Activated T-cell treated with anti-CD3 and anti-CD28 coated beads for 4 hours (primary cell): ENCODE data around the gene ZC3H18.
"Not testable (repeated sequence)": the region's sequence is repeated elsewhere in the genome, so short reads cannot be mapped to it uniquely, and the experiment has no call there.

Source experiments
- DNase-seq: peaks from one replicate; pipeline ENCODE4 v3.0.0-alpha.2; 2020

Gene ZC3H18

DNA sequence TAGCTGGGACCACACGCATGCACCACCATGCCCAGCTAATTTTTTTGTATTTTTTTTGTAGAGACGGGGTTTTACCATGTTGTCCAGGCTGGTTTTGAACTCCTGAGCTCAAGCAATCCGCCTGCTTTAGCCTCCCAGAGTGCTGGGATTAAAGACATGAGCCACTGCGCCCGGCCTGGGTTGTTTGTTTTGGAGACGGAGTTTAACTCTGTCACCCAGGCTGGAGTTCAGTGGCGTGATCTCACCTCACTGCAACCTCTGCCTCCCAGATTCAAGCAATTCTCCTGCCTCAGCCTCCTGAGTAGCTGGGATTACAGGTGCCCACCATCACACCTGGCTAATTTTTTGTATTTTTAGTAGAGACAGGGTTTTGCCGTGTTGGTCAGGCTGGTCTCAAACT, 39.2 kb downstream of the ZC3H18 start:
- not testable (repeated sequence) for DNase-seq

DNA sequence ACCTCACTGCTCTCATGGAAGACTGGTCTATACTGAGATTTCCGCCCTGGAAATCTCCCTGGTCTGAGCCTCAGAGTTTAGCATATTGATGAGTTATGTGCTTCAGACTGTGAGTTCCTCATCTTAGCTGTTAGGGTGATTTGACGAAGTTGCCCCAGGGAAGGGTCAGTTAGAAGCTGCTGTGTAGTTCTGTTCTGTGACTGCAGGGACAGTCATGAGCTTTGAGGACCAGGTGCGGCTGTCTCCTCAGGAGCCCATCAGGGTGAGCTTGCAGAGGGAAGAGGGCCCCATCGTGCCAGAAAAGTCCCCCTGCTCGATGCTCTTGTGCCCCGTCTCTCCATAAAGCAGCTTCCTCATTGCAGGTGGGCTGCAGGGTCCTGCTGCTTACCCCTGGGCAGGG, 39.9 kb downstream of the ZC3H18 start:
- no peak for DNase-seq

DNA sequence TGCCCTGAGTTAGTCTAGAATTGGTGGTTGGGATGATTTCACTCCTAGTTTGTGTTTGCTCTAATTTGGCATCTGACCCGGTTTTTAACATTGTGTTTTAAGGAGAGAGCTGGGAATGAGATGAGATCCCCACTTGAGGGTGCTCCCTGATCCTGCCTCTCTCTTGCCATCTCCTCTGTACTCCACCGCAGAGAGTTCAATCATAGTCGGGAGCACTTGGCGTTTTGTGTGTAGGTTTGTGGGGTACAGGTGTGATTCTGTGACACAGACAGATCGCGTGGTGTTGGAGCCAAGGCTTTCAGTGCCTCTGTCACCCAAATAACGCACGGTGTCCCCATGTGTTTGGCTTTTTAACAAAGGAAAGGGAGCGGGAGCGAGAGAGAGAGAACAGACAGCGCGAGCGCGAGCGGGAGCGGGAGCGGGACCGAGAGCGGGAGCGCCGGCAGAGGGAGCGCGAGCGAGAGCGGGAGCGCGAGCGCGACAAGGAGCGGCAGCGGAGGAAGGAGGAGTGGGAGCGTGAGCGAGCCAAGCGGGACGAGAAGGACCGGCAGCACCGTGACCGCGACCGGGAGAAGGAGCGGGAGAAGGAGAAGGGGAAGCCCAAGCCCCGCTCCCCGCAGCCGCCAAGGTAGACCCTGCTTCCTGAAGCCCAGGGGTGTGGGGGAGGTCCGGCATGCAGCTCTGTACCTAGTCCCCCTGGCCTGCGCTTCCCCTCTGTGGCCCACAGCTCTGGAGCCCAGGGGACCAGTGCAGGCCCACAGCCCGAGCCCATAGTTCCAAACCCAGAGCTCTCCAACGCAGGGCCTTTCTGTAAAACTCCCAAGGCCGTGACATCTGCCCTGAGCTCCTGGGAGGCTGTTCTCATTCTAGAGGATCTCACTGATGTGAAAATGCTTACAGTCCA, 41.0 kb downstream of the ZC3H18 start:
- no peak for DNase-seq

DNA sequence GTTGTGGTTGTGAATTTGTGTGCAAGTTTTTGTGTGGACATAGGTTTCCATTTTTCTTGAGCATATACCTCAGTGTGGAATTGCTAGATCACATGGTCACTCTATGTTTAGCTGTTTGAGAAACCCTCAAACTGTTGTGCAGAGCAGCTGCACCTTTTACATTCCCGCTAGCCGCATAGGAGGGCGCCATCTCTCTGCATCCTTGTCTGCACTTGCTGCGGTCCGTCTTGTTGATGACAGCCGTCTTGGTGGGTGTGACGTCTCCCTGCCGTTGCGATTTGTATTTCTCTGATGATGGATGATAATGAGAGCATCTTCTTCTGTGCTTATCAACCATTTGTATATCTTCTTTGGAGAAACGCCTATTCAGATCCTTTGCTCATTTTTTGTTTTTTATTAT, 43.1 kb downstream of the ZC3H18 start:
- no peak for DNase-seq

DNA sequence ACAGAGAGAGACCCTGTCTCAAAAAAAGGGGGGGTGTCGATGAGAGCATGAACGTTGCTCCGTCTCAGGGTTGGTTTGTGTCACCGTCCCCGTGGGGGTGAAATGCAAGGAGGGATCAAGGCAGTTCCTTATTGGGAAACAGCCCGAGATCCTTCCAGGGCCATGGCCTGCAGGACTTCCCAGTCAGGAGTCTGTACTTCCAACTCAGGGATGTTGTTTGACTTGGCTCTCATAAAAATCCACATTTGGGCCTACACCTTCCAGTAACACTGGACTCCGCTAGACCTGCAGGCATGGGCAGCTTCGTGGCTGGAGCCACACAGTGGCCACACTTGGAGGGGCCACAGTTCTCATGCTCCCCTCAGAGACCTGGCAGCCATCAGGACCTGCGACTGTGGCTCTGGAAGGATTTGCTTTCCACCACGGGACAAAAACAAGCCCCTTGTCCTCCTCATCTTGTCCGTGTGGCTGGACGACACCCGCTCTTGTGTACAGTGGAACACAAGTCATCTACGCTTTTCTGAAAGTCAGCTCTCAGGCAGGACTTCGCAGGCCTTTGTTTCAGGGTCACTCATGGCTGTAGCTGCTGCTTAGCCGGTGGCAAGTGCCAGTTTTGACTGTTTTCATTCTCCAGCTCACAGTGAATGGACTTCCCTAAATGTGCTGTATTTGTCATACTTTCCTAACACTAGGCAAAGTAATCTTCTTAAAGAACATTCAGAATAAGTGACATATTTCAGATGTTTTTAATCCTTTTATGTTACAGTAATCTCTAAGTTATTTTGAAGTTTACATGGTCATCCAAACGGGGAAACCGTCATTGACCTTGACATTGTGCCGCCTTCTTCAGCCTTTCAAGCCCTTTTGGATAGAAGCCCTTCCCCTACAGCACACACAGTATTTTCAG, 44.0 kb downstream of the ZC3H18 start:
- DNase-seq = no peak

DNA sequence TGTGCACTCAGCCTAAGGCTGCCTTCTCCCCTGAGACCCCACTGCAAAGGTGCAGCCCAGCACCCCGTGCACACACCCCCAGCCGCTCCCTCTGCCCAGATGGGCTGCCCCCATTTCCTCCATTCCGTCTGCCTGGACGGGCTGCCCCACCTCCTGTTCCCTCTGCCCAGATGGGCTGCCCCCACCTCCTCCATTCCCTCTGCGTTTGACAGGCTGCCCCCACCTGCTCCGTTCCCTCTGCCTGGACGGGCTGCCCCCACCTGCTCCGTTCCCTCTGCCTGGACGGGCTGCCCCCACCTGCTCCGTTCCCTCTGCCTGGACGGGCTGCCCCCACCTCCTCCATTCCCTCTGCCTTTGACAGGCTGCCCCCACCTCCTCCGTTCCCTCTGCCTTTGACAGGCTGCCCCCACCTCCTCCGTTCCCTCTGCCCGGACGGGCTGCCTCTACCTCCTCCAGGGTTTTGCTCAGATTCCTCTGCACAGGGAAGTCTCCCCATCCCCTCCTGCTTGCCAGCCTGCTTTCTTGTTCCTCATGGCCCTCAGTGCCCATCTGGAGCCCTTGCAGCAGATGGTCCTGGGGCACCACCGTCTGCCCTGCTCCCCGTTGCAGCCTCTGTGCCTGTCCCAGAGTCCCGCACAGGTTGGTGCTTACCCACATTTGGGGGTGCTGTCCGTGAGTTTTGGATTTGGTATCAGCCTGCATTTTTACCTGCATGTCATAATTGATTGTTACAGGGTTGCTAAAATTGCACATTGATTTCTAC, 44.8 kb downstream of the ZC3H18 start:
- no peak for DNase-seq

DNA sequence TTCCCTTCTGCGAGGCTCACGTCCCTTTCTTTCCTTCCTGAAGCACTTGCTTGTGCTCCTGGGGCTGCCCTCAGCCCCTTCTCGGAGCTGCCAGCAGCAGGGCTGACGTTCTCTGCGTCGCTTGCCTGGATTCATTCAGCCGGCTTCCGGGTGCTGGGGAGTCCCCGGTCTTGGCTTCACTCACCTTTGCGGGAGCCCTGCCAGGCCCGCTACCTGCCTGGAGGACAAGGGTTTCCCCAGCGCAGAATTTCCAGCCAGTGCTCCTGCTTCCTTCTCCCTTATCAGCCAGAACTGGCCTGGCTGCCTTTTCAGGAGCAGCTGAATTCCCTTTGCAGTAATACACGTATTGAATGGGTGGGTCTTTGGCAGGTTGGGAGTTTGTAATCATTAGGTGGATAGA, 46.1 kb downstream of the ZC3H18 start:
- DNase-seq = no peak

DNA sequence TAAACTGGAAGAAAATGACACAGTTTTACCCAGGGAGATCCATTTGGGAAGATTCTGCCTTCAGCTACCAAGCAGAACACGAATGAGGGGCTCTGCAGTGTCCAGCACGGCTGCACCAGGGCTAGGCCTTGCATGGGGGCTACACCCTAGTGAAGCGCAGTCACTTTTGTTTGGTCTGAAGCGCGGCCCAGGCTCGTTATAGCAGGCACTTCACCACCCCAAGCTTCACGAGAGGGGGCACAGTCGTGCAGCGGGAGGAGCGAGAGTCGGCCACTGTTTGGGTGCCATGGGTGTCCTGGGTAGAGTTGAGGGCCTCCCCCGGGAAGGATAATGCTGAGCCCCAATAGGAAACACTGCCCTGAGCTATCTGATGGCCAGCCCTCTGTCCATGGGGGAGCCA, 46.5 kb downstream of the ZC3H18 start:
- DNase-seq = no peak

DNA sequence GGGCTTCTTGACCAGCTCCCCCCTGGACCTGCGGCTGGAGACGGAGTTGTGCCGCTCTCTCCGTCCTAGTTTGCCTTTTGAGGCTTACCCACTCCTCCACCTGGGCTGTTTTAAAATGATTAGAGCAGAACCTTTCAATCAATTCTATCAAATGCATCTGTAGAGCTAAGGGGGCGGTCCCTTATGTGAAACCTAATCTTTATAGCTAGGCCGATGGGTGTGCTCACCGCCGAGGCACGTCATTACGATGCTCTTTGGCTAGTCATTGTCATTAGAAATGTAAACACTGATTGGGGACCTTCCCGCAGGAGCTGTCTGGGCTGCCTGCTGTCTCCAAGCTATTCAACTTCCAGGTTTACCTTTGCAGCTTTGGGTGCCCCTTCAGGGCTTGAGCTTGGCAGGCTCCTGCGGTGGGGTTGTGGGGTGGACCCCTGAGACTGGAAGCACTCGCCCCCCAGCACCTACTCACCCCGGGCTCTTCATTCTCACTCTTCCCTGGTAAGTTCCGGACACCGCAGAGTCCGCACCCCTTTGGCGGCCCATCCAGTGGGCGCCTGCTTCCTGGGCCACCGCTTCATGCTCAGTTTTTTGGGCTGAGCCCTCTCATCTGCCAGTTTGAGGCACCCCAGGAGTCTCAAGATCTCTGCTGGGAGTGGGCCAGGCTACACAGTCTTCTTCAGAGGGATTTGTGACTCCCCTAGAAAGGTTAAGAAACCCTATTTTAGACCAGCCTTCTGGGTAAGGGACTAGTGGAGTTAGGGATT, 47.2 kb downstream of the ZC3H18 start:
- no peak for DNase-seq

DNA sequence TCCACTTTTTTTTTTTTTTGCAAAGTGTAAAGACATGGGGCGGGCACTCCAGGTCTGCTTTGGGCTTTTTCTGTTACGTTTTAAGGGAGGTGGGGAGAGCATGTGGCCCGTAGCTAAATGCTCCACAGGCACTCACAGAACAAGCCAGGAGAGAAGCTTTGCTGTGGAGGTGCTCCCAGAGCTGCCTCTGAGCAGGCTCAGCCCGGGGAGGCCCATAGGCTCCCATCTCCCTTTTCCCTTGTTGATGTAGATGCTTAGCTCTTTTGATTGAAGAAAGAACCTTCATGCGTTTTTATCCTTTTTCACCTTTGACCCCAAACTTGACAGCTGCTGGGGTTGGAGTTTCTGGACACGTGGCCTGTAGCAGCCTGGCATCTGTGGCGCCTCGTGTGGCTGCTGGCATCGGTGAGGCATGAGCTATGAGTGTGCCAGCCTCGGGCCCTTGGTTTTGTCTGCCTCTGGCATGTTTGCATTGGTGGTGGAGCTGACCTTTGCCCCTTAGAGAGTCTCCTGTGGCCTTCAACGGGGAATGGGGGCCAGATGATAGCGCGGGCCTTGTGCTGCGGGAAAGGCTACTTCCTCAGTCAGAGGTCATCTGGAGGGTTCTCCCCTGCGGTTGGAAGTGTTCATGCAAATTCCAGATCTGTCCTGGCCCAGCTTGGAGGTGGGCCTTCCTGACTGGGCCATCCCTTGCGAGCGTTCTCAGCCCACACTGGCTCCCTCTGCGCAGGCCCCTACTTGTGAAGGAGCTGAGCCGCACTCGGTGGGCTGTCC, 48.2 kb downstream of the ZC3H18 start:
- DNase-seq = no peak

DNA sequence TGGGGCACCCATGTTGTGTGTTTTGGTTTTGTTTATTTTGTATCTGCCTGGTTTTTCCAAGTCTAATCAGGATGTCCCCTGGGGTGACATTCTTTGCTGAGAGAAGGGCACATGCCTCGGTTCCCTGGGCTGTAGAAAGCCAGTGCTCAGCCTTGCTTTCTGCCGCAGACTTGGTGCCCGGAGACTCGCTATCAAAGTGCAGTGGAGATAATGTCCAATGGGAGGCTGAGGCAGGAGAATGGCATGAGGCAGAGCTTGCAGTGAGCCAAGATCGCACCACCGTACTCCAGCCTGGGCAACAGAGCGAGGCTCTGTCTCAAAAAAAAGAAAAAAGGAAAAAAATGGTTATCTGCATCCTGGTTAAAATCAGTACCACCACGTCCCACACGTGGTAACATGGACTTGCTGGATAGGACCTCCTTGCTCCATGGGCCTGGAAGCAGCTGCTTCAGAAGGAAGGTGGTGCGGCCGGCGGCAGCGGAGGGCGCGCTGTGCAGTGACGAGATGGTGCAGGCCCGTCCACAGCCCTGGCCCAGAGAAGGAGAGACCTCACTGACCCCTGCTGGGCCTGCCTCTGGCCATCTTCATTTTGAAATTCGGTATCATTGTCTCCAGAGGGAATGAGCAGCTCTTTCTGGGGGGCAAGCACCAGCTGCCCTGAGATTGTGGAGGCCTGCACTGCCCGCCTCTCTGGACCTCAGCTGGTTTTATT, 48.9 kb downstream of the ZC3H18 start:
- no peak for DNase-seq

DNA sequence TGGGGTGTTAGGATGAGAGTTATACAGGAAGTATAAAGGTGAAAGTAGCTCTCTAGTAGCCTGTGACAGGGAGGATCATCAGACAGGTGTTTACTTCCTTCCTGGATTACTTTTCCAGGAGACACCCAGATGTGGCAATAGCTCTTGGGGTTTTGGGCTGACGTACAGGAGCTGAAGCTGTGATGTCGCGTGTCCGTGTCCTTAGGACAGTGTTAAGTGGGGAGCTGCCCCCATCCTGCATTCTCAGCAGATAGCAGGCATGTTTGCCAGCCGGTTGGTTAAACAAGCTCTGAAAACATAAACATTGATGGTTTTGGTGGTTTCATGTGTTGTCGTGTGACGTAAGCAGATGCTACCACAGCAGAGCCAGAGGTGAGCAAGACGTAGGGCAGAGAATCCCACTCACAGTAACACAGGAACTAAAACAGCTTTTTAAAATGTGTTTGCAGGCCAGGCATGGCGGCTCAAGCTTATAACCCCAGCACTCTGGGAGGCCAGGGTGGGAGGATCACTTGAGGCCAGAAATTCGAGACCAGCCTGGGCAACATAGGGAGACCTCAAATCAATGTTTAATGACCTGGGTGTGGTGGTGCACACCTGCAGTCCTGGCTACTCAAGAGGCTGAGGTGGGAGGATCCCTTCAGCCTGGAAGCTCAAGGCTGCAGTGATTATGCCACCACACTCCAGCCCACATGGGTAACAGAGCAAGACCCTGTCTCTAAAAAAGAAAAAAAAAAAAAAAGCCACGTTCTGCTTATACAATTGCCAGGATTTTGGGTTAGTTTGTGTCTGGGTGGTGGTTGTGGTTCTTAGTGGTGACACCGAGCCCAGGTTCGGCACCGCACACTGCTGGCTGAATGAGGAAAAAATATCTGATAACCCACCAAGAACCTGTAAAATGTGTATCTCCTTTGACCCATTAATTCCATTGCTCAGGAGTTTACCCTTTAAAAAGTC, 49.9 kb downstream of the ZC3H18 start:
- peak; percentile 27 for DNase-seq

DNA sequence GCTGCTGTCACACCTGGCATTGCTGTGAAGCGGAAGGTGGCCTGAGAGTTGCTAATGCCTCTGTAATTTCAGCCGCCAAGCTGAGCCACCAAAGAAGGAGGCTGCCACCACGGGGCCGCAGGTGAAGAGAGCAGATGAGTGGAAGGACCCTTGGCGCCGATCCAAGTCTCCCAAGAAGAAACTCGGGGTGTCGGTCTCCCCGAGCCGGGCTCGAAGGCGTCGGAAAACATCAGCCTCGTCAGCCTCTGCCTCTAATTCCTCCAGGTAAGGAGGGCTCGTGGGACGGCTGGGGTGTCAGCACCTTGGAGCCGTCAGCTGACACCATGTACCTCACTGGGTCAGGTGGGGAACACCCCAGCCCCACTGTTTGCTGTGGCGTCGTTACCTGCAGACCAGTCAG, 51.9 kb downstream of the ZC3H18 start:
- DNase-seq = no peak

DNA sequence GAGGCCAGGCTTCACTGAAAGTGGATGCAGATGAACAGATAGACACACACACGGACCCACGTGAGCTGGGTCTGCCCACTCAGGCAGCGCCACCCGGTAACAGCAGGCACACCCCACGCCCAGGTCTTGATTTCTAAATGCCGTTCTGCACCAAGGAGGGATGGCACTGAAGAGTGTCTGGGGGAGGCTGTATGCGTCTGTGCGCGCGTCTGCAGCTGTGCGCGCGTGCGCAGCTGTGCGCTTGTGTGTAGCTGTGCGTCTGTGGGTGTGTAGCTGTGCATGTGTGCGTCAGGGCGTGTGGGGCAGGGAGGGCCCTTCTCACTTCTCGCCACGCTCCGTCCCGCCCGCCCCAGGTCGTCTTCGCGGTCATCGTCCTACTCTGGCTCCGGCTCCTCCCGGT, 52.7 kb downstream of the ZC3H18 start:
- no peak for DNase-seq

DNA sequence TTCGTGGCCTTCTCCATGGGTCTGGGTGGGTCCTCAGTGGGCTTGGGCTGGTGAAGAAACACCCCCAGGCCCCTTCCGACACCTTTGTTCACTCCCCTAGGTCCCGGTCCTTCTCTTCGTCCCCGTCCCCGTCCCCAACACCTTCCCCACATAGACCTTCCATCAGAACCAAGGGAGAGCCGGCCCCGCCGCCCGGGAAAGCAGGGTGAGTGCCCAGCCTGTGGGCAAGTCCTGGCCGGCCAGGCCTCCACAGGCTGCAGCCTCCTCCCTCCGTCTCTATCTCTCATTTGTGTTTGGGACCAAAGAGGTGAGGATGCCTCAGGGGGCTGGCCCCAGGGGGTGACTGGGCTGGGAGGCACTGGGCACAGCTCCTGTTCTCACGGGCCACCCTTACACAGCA, 53.7 kb downstream of the ZC3H18 start:
- no peak for DNase-seq

DNA sequence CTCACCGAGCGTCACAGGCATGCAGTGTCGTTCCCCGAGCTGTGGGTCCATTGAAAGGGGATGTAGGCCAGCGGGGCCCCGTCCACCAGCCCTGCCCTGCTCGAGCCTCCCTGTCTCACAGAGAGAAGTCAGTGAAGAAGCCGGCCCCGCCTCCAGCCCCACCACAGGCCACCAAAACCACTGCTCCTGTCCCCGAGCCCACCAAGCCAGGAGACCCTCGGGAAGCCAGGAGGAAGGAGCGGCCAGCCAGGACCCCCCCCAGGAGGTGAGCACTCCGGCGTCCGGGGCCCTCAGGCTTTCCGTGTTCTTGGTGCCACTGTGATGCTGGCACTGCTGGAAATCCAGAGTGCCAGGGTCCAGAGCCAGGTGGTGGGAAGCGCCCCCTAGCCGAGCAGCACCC, 54.3 kb downstream of the ZC3H18 start:
- no peak for DNase-seq

DNA sequence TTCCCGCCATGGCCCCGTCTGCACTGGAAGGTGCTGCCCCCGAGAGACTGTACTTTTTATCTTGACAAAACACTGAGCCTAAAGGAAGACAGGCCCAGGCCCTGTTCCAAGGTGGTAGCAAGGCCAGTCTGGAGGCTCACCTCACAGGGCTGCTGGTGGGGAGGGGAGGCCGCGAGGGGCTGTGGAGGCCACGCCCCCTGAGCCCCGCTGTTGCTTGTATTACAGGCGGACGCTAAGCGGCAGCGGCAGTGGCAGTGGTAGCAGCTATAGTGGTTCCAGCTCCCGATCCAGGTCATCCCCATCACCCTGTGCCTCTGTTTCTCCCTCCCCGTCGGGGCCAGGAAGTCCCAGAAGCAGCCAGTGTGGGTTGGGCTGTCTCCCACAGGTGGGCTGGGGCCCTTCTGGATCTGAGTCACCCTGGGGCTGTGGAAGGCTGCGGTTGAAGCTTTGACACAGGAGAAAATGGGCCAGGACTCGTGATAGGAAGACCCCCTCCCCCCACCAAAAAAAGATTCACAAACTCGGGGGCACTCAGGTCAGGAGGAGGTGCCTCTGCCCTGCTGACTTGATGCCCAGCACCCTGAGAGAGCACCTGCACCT, 54.9 kb downstream of the ZC3H18 start:
- DNase-seq = no peak

DNA sequence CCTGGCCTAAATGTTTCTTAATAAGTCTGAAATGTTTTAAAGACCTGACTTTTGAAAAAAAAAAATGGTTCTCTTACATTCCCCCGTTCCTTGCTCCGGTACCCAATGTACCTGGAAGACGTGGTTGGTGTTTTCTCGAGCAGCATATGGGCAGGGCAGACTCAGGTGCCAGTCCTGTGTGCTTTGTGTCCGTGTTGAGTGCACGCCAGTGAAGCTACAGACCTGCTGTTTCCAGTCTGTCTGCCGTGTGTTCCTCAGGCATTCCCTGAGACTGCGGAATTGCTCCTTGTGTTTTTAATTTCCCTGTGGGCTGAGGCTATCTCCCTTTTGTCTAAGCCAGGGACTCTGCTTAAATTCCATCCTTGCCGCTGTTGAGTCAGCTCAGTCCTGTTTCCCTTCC, 56.4 kb downstream of the ZC3H18 start:
- DNase-seq = no peak
